Fibroblast of upper back skin (primary cell): ENCODE results near the gene ZSCAN12.
A peak's percentile ranks its signal among the peaks of the same experiment; 100 is the strongest.

ENCODE experiments used
- DNase-seq: peaks from one replicate; pipeline ENCODE4 v3.0.0-alpha.2; 2013

The ZSCAN12 gene

GRCh38 chr6:28353356-28353755, 46.2 kb downstream of the ZSCAN12 start:
- DNase-seq = no peak

- no peak for DNase-seq
Measured at GRCh38 chr6:28351493-28351925, 48.0 kb downstream of the ZSCAN12 start.

GRCh38 chr6:28351087-28351486, 48.5 kb downstream of the ZSCAN12 start:
- DNase-seq = no peak

GRCh38 chr6:28349892-28350737, 49.4 kb downstream of the ZSCAN12 start, which contains the start of gene ZKSCAN3:
TSS of gene ZKSCAN3 (plus strand) at chr6:28349947. CDS start at chr6:28359587, 9,640 bp downstream.
- peak; percentile 72 for DNase-seq

GRCh38 chr6:28349344-28349891, 50.1 kb downstream of the ZSCAN12 start:
- DNase-seq = no peak

- DNase-seq = no peak
Measured at GRCh38 chr6:28347119-28347518, 52.4 kb downstream of the ZSCAN12 start.

- DNase-seq = no peak
Measured at GRCh38 chr6:28345201-28345600, 54.3 kb downstream of the ZSCAN12 start.

- DNase-seq = no peak
Measured at GRCh38 chr6:28343898-28344677, 55.5 kb downstream of the ZSCAN12 start.

- no peak for DNase-seq
Measured at GRCh38 chr6:28340310-28341095, 59.0 kb downstream of the ZSCAN12 start.

- no peak for DNase-seq
Measured at GRCh38 chr6:28337121-28337520, 62.4 kb downstream of the ZSCAN12 start.

- peak; percentile 27 for DNase-seq
Measured at GRCh38 chr6:28336284-28337120, 63.0 kb downstream of the ZSCAN12 start.

- DNase-seq = peak; percentile 99
Measured at GRCh38 chr6:28335564-28336283, 63.8 kb downstream of the ZSCAN12 start, which contains the start of gene ZSCAN31. TSS of gene ZSCAN31 (minus strand) at chr6:28336148. CDS start at chr6:28329683, 6,465 bp downstream.

GRCh38 chr6:28335040-28335563, 64.4 kb downstream of the ZSCAN12 start:
- no peak for DNase-seq

- no peak for DNase-seq
Measured at GRCh38 chr6:28334286-28335039, 65.1 kb downstream of the ZSCAN12 start.

GRCh38 chr6:28333599-28334018, 65.9 kb downstream of the ZSCAN12 start:
- DNase-seq = no peak

GRCh38 chr6:28333047-28333446, 66.5 kb downstream of the ZSCAN12 start:
- no peak for DNase-seq

GRCh38 chr6:28330041-28330440, 69.5 kb downstream of the ZSCAN12 start:
- DNase-seq = no peak
